ENCODE results near the gene ERF.
"Not testable (repeated sequence)": the region's sequence is repeated elsewhere in the genome, so short reads cannot be mapped to it uniquely, and the experiment has no call there.

Gene ERF

GRCh38 chr19:42261763-42262162 is 6.8 kb upstream of the ERF start:
- no peak for DNase-seq (ENCODE audit: low read depth)

GRCh38 chr19:42257842-42258241 is 2.9 kb upstream of the ERF start:
- not testable (repeated sequence) for DNase-seq (ENCODE audit: low read depth); H3K4me3 ChIP-seq (ENCODE audit: low read length)

More at GRCh38 chr19:42261763-42262162, 6.8 kb upstream of the ERF start:
- no peak for TF ChIP-seq CTCF (conservative IDR thresholded peaks at IDR 0.05; ENCODE audit: low read depth, low read length)
- no peak overlapping the region for H3K4me3 ChIP-seq (ENCODE audit: low read length)

- H3K4me3 ChIP-seq (ENCODE audit: low read length), result peak overlapping the region; percentile 65
- DNase-seq (ENCODE audit: low read depth), result no peak
- no peak for TF ChIP-seq CTCF (conservative IDR thresholded peaks at IDR 0.05; ENCODE audit: low read depth, low read length)
Measured at GRCh38 chr19:42255766-42256745, 1.1 kb upstream of the ERF start.

- H3K4me3 ChIP-seq (ENCODE audit: low read length), result peak overlapping the region; percentile 96
- TF ChIP-seq CTCF (conservative IDR thresholded peaks at IDR 0.05; ENCODE audit: low read depth, low read length), result no peak
- no peak for DNase-seq (ENCODE audit: low read depth)
Measured at GRCh38 chr19:42254089-42254849, 659 bp downstream of the ERF start.

GRCh38 chr19:42253245-42254088 is 1.5 kb downstream of the ERF start:
- no peak for DNase-seq (ENCODE audit: low read depth)
- peak overlapping the region; percentile 96 for H3K4me3 ChIP-seq (ENCODE audit: low read length)
- no peak for TF ChIP-seq CTCF (conservative IDR thresholded peaks at IDR 0.05; ENCODE audit: low read depth, low read length)

- TF ChIP-seq CTCF (conservative IDR thresholded peaks at IDR 0.05; ENCODE audit: low read depth, low read length), result no peak
- no peak for DNase-seq (ENCODE audit: low read depth)
Measured at GRCh38 chr19:42252365-42253244, 2.3 kb downstream of the ERF start.

More at GRCh38 chr19:42252365-42253244, 2.3 kb downstream of the ERF start:
- peak overlapping the region; percentile 85 for H3K4me3 ChIP-seq (ENCODE audit: low read length)

All from retinal pigment epithelial cell (primary cell).